H9 (cell line): Measurements from ENCODE around the gene DENND1A. TPM values are rescaled to one million over a fixed set of nuclear protein-coding genes. Genes with fewer than 3 reads are reported as not detected.

Experiments used
- DNase-seq: peaks from one replicate; pipeline ENCODE4 v3.0.0-alpha.2; 2017
- H2AFZ ChIP-seq: one replicate; pipeline ENCODE4 v1.6.1; 2013; ENCODE audit warnings: mild to moderate bottlenecking, low read length, control low read depth, moderate library complexity
- H2AK5ac ChIP-seq: 2 replicates; pipeline ENCODE4 v1.6.1; 2013; ENCODE audit warnings: low read length, control low read depth, mixed read lengths; ENCODE audit not compliant: insufficient read length
- H2BK120ac ChIP-seq: one replicate; pipeline ENCODE4 v1.6.1; 2013; ENCODE audit warnings: low read depth, mild to moderate bottlenecking, low read length, control low read depth, inconsistent platforms; ENCODE audit not compliant: poor library complexity, severe bottlenecking
- H2BK12ac ChIP-seq: 2 replicates; pipeline ENCODE4 v1.6.1; 2013; ENCODE audit warnings: low read length, control low read depth, mixed read lengths, low read depth; ENCODE audit not compliant: insufficient read length
- H2BK15ac ChIP-seq: 2 replicates; pipeline ENCODE4 v1.6.1; 2013; ENCODE audit warnings: low read depth, low read length, control low read depth
- H2BK20ac ChIP-seq: one replicate; pipeline ENCODE4 v1.6.1; 2013; ENCODE audit warnings: low read depth, mild to moderate bottlenecking, low read length, control low read depth, inconsistent platforms; ENCODE audit not compliant: poor library complexity, severe bottlenecking
- H2BK5ac ChIP-seq: 2 replicates; pipeline ENCODE4 v1.6.1; 2013; ENCODE audit warnings: low read length, control low read depth, mixed read lengths; ENCODE audit not compliant: insufficient read length
- H3K14ac ChIP-seq: 2 replicates; pipeline ENCODE4 v1.6.1; 2013; ENCODE audit warnings: low read length, control low read depth; ENCODE audit not compliant: insufficient read depth
- H3K18ac ChIP-seq: 2 replicates; pipeline ENCODE4 v1.6.1; 2013; ENCODE audit warnings: low read depth, mild to moderate bottlenecking, mixed read lengths, low read length, control low read depth; ENCODE audit not compliant: insufficient read length
- H3K23ac ChIP-seq: 2 replicates; pipeline ENCODE4 v1.6.1; 2013; ENCODE audit warnings: low read length, control low read depth, mixed read lengths, low read depth; ENCODE audit not compliant: insufficient read length
- H3K23me2 ChIP-seq: 2 replicates; pipeline ENCODE4 v1.6.1; 2013; ENCODE audit warnings: low read depth, mild to moderate bottlenecking, mixed read lengths, low read length, control low read depth; ENCODE audit not compliant: insufficient read length, poor library complexity, severe bottlenecking
- H3K27ac ChIP-seq: 2 replicates; pipeline ENCODE4 v1.5.1; 2013; ENCODE audit warnings: low read length, control low read depth, mixed read lengths, low read depth; ENCODE audit not compliant: insufficient read length
- H3K27me3 ChIP-seq: 2 replicates; pipeline ENCODE4 v1.6.1; 2013; ENCODE audit warnings: low read length, control low read depth, inconsistent platforms; ENCODE audit not compliant: insufficient read depth
- H3K4ac ChIP-seq: 2 replicates; pipeline ENCODE4 v1.6.1; 2013; ENCODE audit warnings: low read depth, mild to moderate bottlenecking, control low read depth, inconsistent platforms, low read length, moderate library complexity
- H3K4me1 ChIP-seq: 2 replicates; pipeline ENCODE4 v1.6.1; 2013; ENCODE audit warnings: low read length, control low read depth, inconsistent platforms; ENCODE audit not compliant: insufficient read depth
- H3K4me2 ChIP-seq: 2 replicates; pipeline ENCODE4 v1.6.1; 2013; ENCODE audit warnings: low read length, control low read depth, mixed read lengths; ENCODE audit not compliant: insufficient read length, insufficient read depth
- H3K56ac ChIP-seq: 2 replicates; pipeline ENCODE4 v1.6.1; 2013; ENCODE audit warnings: low read depth, mild to moderate bottlenecking, mixed read lengths, low read length, control low read depth; ENCODE audit not compliant: insufficient read length
- H3K79me1 ChIP-seq: 2 replicates; pipeline ENCODE4 v1.6.1; 2013; ENCODE audit warnings: low read depth, mild to moderate bottlenecking, moderate library complexity, low read length, control low read depth, inconsistent platforms; ENCODE audit not compliant: insufficient read depth, poor library complexity, severe bottlenecking
- H3K79me2 ChIP-seq: 2 replicates; pipeline ENCODE4 v1.6.1; 2013; ENCODE audit warnings: low read length, control low read depth, inconsistent platforms; ENCODE audit not compliant: insufficient read depth
- H3K9ac ChIP-seq: 2 replicates; pipeline ENCODE4 v1.6.1; 2013; ENCODE audit warnings: low read length, control low read depth, mixed read lengths; ENCODE audit not compliant: insufficient read length; ENCODE audit errors: extremely low read depth
- H3K9me3 ChIP-seq: one replicate; pipeline ENCODE4 v1.6.1; 2013; ENCODE audit warnings: low read depth, low read length, inconsistent platforms; ENCODE audit not compliant: control insufficient read depth
- H3T11ph ChIP-seq: one replicate; pipeline ENCODE4 v1.6.1; 2013; ENCODE audit warnings: mild to moderate bottlenecking, low read length, control low read depth, inconsistent platforms
- H4K20me1 ChIP-seq: one replicate; pipeline ENCODE4 v1.6.1; 2013; ENCODE audit not compliant: control insufficient read depth, insufficient read length, insufficient read depth
- H4K5ac ChIP-seq: 2 replicates; pipeline ENCODE4 v1.6.1; 2013; ENCODE audit warnings: low read depth, mild to moderate bottlenecking, mixed read lengths, low read length, control low read depth; ENCODE audit not compliant: insufficient read length
- H4K8ac ChIP-seq: replicated peaks from 2 replicates; pipeline ENCODE4 v1.6.1; 2013; ENCODE audit warnings: low read length, control low read depth, mixed read lengths, low read depth; ENCODE audit not compliant: insufficient read length
- H4K91ac ChIP-seq: 2 replicates; pipeline ENCODE4 v1.6.1; 2013; ENCODE audit warnings: low read depth, mild to moderate bottlenecking, moderate library complexity, mixed read lengths, low read length, control low read depth; ENCODE audit not compliant: insufficient read length
- H3K27ac Mint-ChIP-seq, 3 experiments: 2 replicates in 2 of 3; 3 replicates in 1 of 3; pipeline ENCODE4 v1.8.0; 2020 to 2021; ENCODE audit warnings: mixed read lengths in 3 of 3, mild to moderate bottlenecking in 1 of 3, moderate library complexity in 1 of 3
- H3K27me3 Mint-ChIP-seq: 2 replicates; pipeline ENCODE4 v1.8.0; 2021; ENCODE audit warnings: low read depth, mild to moderate bottlenecking, moderate library complexity, mixed read lengths
- H3K36me3 Mint-ChIP-seq, 3 experiments: 2 replicates in 2 of 3; 3 replicates in 1 of 3; pipeline ENCODE4 v1.8.0; 2020 to 2021; ENCODE audit warnings: low read depth in 3 of 3, mixed read lengths in 3 of 3; ENCODE audit not compliant: insufficient read depth in 1 of 3
- H3K4me1 Mint-ChIP-seq, 2 experiments: 2 replicates each; pipeline ENCODE4 v1.8.0; 2020; ENCODE audit warnings: mixed read lengths in 2 of 2
- H3K4me3 Mint-ChIP-seq, 2 experiments: 2 replicates in 1 of 2; 3 replicates in 1 of 2; pipeline ENCODE4 v1.8.0; 2020 to 2021; ENCODE audit warnings: mild to moderate bottlenecking in 2 of 2, mixed read lengths in 2 of 2, moderate library complexity in 1 of 2
- H3K9me3 Mint-ChIP-seq, 2 experiments: 2 replicates in 1 of 2; 3 replicates in 1 of 2; pipeline ENCODE4 v1.8.0; 2020; ENCODE audit warnings: mild to moderate bottlenecking in 2 of 2, mixed read lengths in 2 of 2, moderate library complexity in 1 of 2
- CTCF ChIP-seq: fragments of 200-600 bp; sonication (generic); conservative IDR thresholded peaks from 3 replicates; pipeline ENCODE4 v1.8.0; 2021; ENCODE audit warnings: antibody characterized with exemption, mild to moderate bottlenecking
- WGBS: extraction: QIAGEN DNeasy Blood & Tissue Kit; methylation state at CpG from one replicate; pipeline ENCODE4 v1.1.7; 2013; ENCODE audit warnings: missing lambda C conversion rate, low lambda C conversion rate, mixed read lengths; ENCODE audit not compliant: insufficient read length; ENCODE audit errors: extremely low coverage; 5-methylcytosine and 5-hydroxymethylcytosine counted together
- total RNA-seq: library from RNA; stranded (reverse); gene quantifications from 2 replicates; pipeline ENCODE4 v1.2.1, GENCODE V29; 2021

The DENND1A gene
- total RNA-seq, 1 experiment from 2014 or later: 20.4 TPM

- no peak overlapping the region for H3K4me2 ChIP-seq
- Mint-ChIP-seq H3K27ac (no peak overlapping the region), H3K4me3 (no peak overlapping the region), H3K27me3 (no peaks in the 10 kb centered on the region), H3K4me1 (peaks cover 0 to 3% of the 10 kb centered on the region in 2 experiments; a peak in 1 of 4 replicates), H3K9me3 (peaks cover 2 to 5% of the 10 kb centered on the region in 2 experiments; a peak in 2 of 5 replicates), H3K36me3 (peaks cover 0 to 8% (median 5%) of the 10 kb centered on the region in 3 experiments; a peak in 3 of 7 replicates)
- no peak overlapping the region for H4K8ac ChIP-seq
- no peak overlapping the region for H3K56ac ChIP-seq
- no peaks in the 10 kb centered on the region for H3K23me2 ChIP-seq
- H3K9me3 ChIP-seq: no peaks in the 10 kb centered on the region
- H3K18ac ChIP-seq: no peak overlapping the region
- H2BK12ac ChIP-seq: no peak overlapping the region
- H2BK20ac ChIP-seq: no peak overlapping the region
- H3K14ac ChIP-seq: no peak overlapping the region
- H2AFZ ChIP-seq: no peak overlapping the region
- H3K4me1 ChIP-seq: no peaks in the 10 kb centered on the region
- no peak for TF ChIP-seq CTCF
- H3K9ac ChIP-seq: no peak overlapping the region
- H4K20me1 ChIP-seq: no peaks in the 10 kb centered on the region
- no peak for DNase-seq
- no peak overlapping the region for H3T11ph ChIP-seq
- H3K79me2 ChIP-seq: no peaks in the 10 kb centered on the region
- H3K4ac ChIP-seq: no peak overlapping the region
- no peak overlapping the region for H3K23ac ChIP-seq
- H4K91ac ChIP-seq: no peak overlapping the region
- WGBS: no CpG with 5 or more reads among the region's 2 CpGs
- H3K27me3 ChIP-seq: no peaks in the 10 kb centered on the region
- H2AK5ac ChIP-seq: no peak overlapping the region
- H4K5ac ChIP-seq: no peak overlapping the region
- no peak overlapping the region for H2BK15ac ChIP-seq
- no peak overlapping the region for H2BK120ac ChIP-seq
- H3K27ac ChIP-seq: no peak overlapping the region
- H3K79me1 ChIP-seq: no peaks in the 10 kb centered on the region
- no peak overlapping the region for H2BK5ac ChIP-seq
Observed at GRCh38 chr9:123528501-123528900, 401.4 kb downstream of the DENND1A start.
